HepG2 (cell line): ENCODE measurements around the gene CES3. TPM values are rescaled to one million over a fixed set of nuclear protein-coding genes. Genes with fewer than 3 reads are reported as not detected.

ENCODE experiments used
- ATAD3A ChIP-seq: sonication (generic); formaldehyde crosslinking; IDR thresholded peaks from 2 replicates; pipeline ENCODE4 v1.4.0; 2020; ENCODE audit warnings: missing genetic modification reagents
- FOXC1 ChIP-seq: sonication (generic); formaldehyde crosslinking; IDR thresholded peaks from 2 replicates; pipeline ENCODE4 v1.8.0; 2022; ENCODE audit warnings: mild to moderate bottlenecking, missing genetic modification reagents, borderline replicate concordance
- HOXA3 ChIP-seq: sonication (generic); formaldehyde crosslinking; IDR thresholded peaks from 2 replicates; pipeline ENCODE4 v1.5.0; 2020; ENCODE audit warnings: missing genetic modification reagents
- KAT7 ChIP-seq: IDR thresholded peaks from 2 replicates; pipeline ENCODE4 v1.6.1; 2018; ENCODE audit warnings: borderline replicate concordance, missing compliant biosample characterization
- NAIF1 ChIP-seq: sonication (generic); formaldehyde crosslinking; IDR thresholded peaks from 2 replicates; pipeline ENCODE4 v1.5.0; 2020; ENCODE audit warnings: mild to moderate bottlenecking, missing genetic modification reagents, borderline replicate concordance
- PTBP1 ChIP-seq: fragments of 200-400 bp; formaldehyde crosslinking; IDR thresholded peaks from 2 replicates; pipeline ENCODE4 v1.6.1; 2018; ENCODE audit warnings: low read length, low read depth; ENCODE audit not compliant: poor library complexity, severe bottlenecking
- SIN3B ChIP-seq: fragments of 150-350 bp; IDR thresholded peaks from 2 replicates; pipeline ENCODE4 v1.6.1; 2014; ENCODE audit warnings: low read length
- SYNCRIP ChIP-seq: fragments of 200-400 bp; formaldehyde crosslinking; IDR thresholded peaks from 2 replicates; pipeline ENCODE4 v1.6.1; 2018; ENCODE audit warnings: mild to moderate bottlenecking, low read depth, low read length; ENCODE audit not compliant: insufficient read depth
- TFDP2 ChIP-seq: sonication (generic); formaldehyde crosslinking; IDR thresholded peaks from 2 replicates; pipeline ENCODE4 v1.4.0; 2020; ENCODE audit warnings: missing genetic modification reagents
- ZBTB1 ChIP-seq: sonication (generic); formaldehyde crosslinking; IDR thresholded peaks from 2 replicates; pipeline ENCODE4 v1.4.0; 2020; ENCODE audit warnings: missing genetic modification reagents, borderline replicate concordance
- ZBTB25 ChIP-seq: IDR thresholded peaks from 2 replicates; pipeline ENCODE4 v1.6.1; 2018; ENCODE audit warnings: missing genetic modification reagents
- ZBTB38 ChIP-seq: sonication (generic); formaldehyde crosslinking; IDR thresholded peaks from 2 replicates; pipeline ENCODE4 v1.5.1; 2020; ENCODE audit warnings: mild to moderate bottlenecking, missing genetic modification reagents
- ZFP36L1 ChIP-seq: sonication (generic); formaldehyde crosslinking; IDR thresholded peaks from 2 replicates; pipeline ENCODE4 v1.8.0; 2022; ENCODE audit warnings: mild to moderate bottlenecking, missing genetic modification reagents, moderate library complexity
- ZNF253 ChIP-seq: sonication (generic); formaldehyde crosslinking; IDR thresholded peaks from 2 replicates; pipeline ENCODE4 v1.8.0; 2022; ENCODE audit warnings: mild to moderate bottlenecking, missing genetic modification reagents, borderline replicate concordance
- ZNF296 ChIP-seq: sonication (generic); formaldehyde crosslinking; conservative IDR thresholded peaks from 2 replicates; pipeline ENCODE4 v1.5.0; 2020; ENCODE audit warnings: mild to moderate bottlenecking, missing genetic modification reagents
- ZNF614 ChIP-seq: IDR thresholded peaks from 2 replicates; pipeline ENCODE4 v1.6.1; 2018; ENCODE audit warnings: missing biosample characterization, missing genetic modification reagents, inconsistent platforms, borderline replicate concordance
- ZSCAN9 ChIP-seq: IDR thresholded peaks from 2 replicates; pipeline ENCODE4 v1.6.1; 2016; ENCODE audit warnings: borderline replicate concordance
- polyA plus RNA-seq, 8 experiments: library from polyadenylated mRNA; depleted of rRNA in 3 of 8; stranded (reverse) in 7 of 8; unstranded in 1 of 8; fragments of >200 nt; fragmentation: Illumina TruSeq in 4 of 8; extraction: Trizol in 4 of 8; gene quantifications; 2 replicates each; pipeline versions ENCODE4 v1.2.1 to v1.2.3, GENCODE V29; 2011 to 2016; ENCODE audit warnings: low read depth in 4 of 8, missing spikeins in 1 of 8, mixed read lengths in 1 of 8; ENCODE audit not compliant: insufficient read depth in 1 of 8
- total RNA-seq, 5 experiments: library from RNA; depleted of rRNA; stranded (reverse); fragments of >200 nt; fragmentation: Illumina TruSeq; extraction: Trizol; gene quantifications; 2 replicates each; pipeline ENCODE4 v1.2.3, GENCODE V29; 2016; ENCODE audit warnings: low read depth in 1 of 5
- TF ChIP-seq, protein P1 (sequence below): sonication (generic); formaldehyde crosslinking; conservative IDR thresholded peaks from 2 replicates; pipeline ENCODE4 v1.5.0; 2020; ENCODE audit warnings: missing genetic modification reagents
- TF ChIP-seq, protein P2 (sequence below): sonication (generic); formaldehyde crosslinking; IDR thresholded peaks from 2 replicates; pipeline ENCODE4 v1.5.0; 2020; ENCODE audit warnings: missing genetic modification reagents, mild to moderate bottlenecking, borderline replicate concordance
- TF ChIP-seq, protein P3 (sequence below): sonication (generic); formaldehyde crosslinking; conservative IDR thresholded peaks from 2 replicates; pipeline ENCODE4 v1.8.0; 2022; ENCODE audit warnings: missing genetic modification reagents
- TF ChIP-seq, protein P4 (sequence below): fragments of 450-650 bp; IDR thresholded peaks from 2 replicates; pipeline ENCODE4 v1.6.1; 2016

CES3 gene
- total and polyA plus RNA-seq, 2 of the 13 experiments (the other 11 are each of a cell fraction or from before 2014, with no cell fraction given): 6.6 to 17.4 TPM

GRCh38 chr16:66996324-66996982 is 35.4 kb downstream of the CES3 start (continued):
- TF ChIP-seq, protein P1, sequence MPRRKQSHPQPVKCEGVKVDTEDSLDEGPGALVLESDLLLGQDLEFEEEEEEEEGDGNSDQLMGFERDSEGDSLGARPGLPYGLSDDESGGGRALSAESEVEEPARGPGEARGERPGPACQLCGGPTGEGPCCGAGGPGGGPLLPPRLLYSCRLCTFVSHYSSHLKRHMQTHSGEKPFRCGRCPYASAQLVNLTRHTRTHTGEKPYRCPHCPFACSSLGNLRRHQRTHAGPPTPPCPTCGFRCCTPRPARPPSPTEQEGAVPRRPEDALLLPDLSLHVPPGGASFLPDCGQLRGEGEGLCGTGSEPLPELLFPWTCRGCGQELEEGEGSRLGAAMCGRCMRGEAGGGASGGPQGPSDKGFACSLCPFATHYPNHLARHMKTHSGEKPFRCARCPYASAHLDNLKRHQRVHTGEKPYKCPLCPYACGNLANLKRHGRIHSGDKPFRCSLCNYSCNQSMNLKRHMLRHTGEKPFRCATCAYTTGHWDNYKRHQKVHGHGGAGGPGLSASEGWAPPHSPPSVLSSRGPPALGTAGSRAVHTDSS: no peak
- TF ChIP-seq NAIF1 (CRISPR knock-in tag) (no peak), SIN3B (no peak), ZSCAN9 (CRISPR knock-in tag) (peak; percentile 65; the same call in 1 of the 2 replicates), ZBTB38 (CRISPR knock-in tag) (no peak), ZNF253 (no peak), PTBP1 (no peak), ZBTB1 (CRISPR knock-in tag) (no peak), HOXA3 (peak; percentile 51; the same call in 1 of the 2 replicates), ZFP36L1 (CRISPR knock-in tag) (peak; percentile 92; the same call in 1 of the 2 replicates), ZBTB25 (CRISPR knock-in tag) (peak; percentile 80), SYNCRIP (no peak), ATAD3A (CRISPR knock-in tag) (no peak), KAT7 (CRISPR knock-in tag) (no peak), ZNF296 (CRISPR knock-in tag) (no peak), TFDP2 (CRISPR knock-in tag) (0 out of 2 replicates have a peak, but pooled peaks have one; percentile 18), ZNF614 (CRISPR knock-in tag) (0 out of 2 replicates have a peak, but pooled peaks have one; percentile 52), FOXC1 (CRISPR knock-in tag) (no peak)
- TF ChIP-seq, protein P2, sequence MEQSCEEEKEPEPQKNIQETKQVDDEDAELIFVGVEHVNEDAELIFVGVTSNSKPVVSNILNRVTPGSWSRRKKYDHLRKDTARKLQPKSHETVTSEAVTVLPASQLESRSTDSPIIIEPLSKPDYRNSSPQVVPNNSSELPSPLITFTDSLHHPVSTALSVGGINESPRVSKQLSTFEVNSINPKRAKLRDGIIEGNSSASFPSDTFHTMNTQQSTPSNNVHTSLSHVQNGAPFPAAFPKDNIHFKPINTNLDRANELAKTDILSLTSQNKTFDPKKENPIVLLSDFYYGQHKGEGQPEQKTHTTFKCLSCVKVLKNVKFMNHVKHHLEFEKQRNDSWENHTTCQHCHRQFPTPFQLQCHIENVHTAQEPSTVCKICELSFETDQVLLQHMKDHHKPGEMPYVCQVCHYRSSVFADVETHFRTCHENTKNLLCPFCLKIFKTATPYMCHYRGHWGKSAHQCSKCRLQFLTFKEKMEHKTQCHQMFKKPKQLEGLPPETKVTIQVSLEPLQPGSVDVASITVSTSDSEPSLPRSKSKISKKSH (CRISPR knock-in tag): no peak
- TF ChIP-seq, protein P3, sequence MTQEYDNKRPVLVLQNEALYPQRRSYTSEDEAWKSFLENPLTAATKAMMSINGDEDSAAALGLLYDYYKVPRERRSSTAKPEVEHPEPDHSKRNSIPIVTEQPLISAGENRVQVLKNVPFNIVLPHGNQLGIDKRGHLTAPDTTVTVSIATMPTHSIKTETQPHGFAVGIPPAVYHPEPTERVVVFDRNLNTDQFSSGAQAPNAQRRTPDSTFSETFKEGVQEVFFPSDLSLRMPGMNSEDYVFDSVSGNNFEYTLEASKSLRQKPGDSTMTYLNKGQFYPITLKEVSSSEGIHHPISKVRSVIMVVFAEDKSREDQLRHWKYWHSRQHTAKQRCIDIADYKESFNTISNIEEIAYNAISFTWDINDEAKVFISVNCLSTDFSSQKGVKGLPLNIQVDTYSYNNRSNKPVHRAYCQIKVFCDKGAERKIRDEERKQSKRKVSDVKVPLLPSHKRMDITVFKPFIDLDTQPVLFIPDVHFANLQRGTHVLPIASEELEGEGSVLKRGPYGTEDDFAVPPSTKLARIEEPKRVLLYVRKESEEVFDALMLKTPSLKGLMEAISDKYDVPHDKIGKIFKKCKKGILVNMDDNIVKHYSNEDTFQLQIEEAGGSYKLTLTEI (CRISPR knock-in tag): no peak
- TF ChIP-seq, protein P4, sequence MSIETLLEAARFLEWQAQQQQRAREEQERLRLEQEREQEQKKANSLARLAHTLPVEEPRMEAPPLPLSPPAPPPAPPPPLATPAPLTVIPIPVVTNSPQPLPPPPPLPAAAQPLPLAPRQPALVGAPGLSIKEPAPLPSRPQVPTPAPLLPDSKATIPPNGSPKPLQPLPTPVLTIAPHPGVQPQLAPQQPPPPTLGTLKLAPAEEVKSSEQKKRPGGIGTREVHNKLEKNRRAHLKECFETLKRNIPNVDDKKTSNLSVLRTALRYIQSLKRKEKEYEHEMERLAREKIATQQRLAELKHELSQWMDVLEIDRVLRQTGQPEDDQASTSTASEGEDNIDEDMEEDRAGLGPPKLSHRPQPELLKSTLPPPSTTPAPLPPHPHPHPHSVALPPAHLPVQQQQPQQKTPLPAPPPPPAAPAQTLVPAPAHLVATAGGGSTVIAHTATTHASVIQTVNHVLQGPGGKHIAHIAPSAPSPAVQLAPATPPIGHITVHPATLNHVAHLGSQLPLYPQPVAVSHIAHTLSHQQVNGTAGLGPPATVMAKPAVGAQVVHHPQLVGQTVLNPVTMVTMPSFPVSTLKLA: no peak
